GM21360 (cell line): Measurements from ENCODE around the gene ABCG1.

Experiments used
- ATAC-seq: cut with Tn5 transposase; IDR thresholded peaks from one replicate; pipeline ENCODE4 v1.9.1; 2021; ENCODE audit warnings: mild to moderate bottlenecking, moderate library complexity; ENCODE audit not compliant: unreplicated experiment

ABCG1 gene

DNA sequence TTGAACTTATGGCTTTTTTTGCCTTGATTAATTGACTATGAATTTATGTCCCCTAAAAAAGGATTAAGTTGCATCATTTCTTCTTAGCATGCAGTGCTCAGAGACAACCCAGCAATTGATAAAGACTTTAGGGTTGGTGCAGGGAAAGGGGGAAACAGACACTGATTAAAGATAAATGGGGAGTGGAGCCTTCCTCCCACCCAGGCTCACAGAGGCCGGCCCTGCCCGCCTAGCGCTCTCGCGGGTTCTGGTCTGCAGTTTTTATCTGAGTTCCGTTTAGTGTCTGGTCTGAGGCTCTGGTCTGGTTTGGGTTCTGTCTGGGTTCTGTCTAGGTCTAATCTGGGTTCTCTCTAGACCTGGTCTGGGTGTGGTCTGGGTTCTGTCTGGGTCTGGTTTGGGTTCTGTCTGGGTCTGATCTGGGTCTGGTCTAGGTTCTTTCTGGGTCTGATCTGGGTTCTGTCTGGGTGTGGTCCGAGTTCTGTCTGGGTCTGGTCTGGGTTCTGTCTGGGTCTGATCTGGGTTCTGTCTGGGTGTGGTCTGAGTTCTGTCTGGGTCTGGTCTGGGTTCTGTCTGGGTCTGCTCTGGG is 48.1 kb downstream of the ABCG1 start:
- no peak for ATAC-seq

GRCh38 chr21:42269386-42269785 is 50.4 kb downstream of the ABCG1 start:
- no peak for ATAC-seq

GRCh38 chr21:42271065-42271464 is 52.1 kb downstream of the ABCG1 start:
- no peak for ATAC-seq

- no peak for ATAC-seq
Measured at GRCh38 chr21:42272109-42272962, 53.4 kb downstream of the ABCG1 start.

DNA sequence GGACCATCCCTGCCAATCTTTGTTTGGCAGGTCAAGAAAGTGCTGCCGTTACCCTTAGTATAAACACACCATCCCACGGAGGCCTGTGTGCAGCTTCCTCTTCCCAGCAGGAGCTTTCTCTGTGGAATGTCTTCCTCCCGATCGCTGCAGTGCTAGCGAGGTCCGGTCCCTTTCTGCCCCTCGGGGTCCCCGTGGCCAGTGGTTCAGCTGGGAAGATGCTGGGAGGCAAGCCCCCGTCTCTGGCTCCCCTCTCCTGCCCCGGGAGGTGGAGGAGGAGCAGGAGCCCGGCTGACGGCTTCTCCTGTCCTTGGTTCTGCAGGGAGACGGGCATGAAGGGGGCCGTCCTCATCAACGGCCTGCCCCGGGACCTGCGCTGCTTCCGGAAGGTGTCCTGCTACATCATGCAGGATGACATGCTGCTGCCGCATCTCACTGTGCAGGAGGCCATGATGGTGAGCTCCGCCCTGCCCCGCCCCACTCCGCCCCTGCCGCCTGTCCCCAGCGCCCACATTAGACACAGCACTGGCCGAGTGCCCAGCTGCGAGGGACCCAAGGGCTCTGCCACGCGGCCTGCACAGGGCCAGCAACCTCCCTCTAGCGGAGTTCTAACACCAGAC is 54.2 kb downstream of the ABCG1 start:
- ATAC-seq: no peak

DNA sequence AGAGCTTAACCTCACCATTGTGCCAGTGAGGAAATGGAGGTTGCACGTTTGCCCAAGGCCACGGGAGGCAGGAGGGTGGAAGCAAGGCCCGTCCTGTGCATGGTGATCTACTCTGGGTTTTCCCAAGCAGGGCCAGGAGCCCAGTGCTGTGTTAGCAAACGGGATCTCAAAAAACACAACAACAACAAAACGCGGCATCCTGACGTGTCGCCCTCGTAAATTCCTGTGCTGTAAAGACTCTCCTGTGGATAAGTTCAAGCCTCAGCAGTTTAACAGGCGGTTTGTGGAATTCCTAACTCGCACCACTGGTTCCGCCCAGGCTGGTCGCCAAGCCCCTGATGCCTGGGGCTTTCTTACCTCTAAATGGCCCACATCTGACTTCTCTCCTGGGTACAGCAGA is 57.1 kb downstream of the ABCG1 start:
- no peak for ATAC-seq

GRCh38 chr21:42276526-42277154 is 57.7 kb downstream of the ABCG1 start:
- ATAC-seq: no peak

DNA sequence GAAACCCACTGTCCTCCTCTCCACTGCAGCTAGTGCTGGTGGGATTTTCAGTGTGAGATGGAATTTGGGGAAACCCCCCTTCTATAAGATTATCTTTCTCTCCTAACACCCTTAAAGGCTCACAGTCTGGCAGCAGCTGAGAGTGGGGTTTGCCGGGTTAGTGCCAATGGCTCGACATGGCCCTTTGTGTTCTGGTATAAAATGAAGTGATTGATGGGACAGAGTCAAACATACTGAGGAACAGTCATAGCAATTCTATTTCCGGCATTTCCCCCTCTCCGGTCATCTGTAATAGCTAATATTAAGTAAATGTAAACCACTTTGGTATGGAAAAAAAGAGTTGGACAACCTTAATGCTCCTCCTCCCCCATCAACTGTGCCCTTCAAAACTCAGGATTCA is 58.7 kb downstream of the ABCG1 start:
- ATAC-seq: no peak

DNA sequence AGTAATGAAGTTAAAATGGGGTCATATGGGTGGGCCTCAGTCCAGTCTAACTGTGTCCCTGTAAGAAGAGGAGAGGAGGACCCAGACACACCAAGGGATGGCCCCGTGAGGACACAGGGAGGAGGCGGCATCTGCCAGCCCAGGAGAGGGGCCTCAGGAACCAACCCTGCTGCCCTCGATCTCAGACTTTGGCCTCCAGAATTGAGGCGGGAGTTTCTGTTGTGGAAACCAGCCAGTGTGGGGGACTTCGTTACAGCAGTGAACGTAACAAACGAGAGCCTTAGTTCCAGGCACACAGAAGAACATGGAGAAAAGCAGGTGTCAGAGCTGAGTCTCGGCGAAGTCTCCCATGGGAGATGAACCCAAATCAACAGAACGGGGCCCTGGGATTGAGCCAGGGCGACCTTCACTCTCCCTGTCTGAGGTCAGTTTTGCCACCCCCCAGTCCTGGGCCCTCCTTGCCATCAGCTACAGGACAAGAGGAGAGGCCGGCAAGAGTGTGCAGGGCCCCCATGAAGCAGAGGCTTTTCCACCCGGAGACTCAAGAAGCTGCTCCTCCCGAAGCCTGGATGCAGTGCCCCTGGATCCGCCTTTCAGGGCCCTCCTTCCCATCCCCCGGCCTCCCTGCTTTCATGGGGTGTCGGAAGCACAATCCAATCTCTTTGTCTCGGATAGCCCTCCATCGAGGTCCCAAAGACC is 59.7 kb downstream of the ABCG1 start:
- no peak for ATAC-seq

DNA sequence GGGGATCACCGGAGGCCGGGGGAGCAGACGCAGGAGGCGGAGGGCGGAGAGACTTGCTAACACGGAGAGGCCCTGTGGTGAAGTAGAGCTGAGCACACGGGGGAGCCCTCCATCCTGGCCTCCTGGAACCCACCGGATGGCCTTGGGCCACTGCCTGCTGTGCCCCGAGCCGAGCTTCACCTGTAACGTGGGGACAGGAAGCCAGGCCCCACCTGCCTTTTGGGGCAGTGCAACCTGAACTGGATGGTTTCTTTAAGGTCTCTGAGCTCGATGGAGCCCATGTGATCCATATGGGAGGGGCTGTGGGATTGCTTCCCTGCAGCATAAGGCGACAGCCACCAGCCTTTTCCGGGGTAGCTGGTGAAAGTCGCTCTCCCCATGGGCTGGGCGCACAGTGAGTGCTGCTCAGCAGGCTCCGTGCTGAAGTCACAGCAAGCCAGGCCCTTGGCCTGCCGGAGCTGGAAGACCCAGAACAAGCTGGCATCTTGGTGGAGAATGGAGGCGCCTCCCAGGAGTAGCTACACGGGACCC is 60.5 kb downstream of the ABCG1 start:
- ATAC-seq: no peak

DNA sequence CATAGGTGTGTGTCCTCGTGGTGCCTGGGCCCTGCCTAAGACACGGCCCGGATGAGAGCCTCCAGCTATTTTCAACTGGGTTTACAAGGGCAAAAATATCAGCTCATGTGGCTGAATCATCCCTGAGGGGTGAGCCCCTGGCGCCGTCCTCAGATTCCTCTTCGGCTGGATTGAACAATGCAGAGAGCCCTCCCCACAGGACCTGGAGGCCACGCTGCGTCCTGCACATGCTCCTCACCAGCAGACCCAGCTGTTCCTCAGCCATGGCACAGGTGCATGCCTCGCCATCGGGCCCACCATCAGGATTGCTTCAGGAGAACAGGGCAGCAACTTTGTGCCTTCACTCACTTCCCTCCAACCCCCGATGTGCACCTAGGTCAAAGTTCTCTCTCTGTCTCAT is 60.9 kb downstream of the ABCG1 start:
- ATAC-seq: no peak

DNA sequence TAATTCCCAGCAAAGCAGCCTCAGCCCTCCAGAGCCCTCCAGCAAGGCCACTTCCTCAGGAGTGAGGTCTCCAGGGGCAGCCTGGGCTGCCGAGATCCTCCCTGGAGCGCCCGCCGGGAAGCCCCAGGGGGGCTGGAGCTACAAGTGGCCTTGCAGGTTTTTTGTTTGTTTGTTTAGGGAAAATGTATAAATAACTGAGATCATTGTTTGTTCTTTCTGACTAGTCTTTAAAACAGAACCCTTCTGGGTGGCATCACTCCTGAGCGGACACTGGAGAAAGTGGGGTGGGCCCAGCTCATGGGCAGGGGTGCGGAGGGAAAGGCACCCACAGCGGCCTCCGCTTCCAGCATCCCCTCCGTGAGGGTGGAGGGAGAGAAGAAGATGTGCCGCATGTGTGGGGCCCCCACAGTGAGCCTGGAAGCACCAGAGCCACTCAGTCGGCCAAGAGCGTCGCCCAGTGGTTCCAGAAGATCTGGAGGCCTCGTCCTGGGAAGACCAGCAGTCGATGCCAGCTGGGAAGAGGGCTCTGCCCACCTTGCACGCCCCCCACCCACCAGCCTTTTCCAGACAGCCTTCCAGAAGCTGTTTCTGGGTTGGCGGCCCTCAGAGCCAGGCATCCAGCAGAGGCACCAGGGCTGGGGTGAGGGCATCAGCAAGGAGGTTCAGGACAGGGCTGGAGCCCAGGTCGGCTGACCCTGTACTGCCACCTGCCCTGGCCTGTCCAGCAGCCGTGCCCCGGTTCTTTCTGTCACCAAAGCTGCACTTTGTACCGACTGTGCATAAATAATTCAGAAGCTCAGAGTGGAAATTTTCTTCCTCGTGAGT is 61.6 kb downstream of the ABCG1 start:
- no peak for ATAC-seq

DNA sequence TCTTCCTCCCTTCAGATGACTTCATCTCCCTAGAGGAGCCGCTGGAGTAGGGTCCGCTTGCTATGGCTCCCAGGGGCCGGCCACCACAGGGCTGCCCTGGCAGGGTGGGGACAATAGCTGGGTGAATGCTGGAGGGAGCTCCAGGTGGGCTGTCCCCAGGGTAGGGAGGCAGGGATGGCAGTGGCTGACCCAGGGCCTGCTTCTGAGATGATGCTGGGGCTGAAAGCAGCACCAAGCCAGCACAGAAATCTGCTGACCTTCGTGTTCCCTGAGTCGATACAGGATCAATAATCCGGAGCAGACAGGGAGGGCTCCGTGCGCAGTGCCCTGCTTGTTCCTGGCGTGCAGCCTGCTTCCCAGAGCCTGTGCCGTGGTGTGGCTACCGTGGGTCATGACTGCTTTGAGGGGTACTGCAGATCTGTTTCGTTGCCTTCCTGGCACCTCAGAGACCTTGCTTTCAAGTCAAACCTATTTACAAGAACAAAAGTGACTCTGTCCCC is 62.3 kb downstream of the ABCG1 start:
- no peak for ATAC-seq

DNA sequence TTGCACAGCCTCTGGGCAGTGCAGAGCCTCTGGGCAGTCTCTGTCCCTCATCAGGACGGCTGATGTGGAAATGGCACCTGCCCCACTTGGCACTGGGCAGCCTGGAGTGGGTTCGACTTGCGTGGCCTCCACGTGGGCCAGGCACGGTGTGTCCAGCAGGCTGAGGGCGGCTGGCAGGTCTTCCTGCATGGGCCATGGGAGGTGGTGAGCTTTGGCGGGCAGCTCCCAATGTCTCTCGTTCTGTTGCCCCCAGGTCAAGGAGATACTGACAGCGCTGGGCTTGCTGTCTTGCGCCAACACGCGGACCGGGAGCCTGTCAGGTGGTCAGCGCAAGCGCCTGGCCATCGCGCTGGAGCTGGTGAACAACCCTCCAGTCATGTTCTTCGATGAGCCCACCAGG is 63.1 kb downstream of the ABCG1 start:
- no peak for ATAC-seq

DNA sequence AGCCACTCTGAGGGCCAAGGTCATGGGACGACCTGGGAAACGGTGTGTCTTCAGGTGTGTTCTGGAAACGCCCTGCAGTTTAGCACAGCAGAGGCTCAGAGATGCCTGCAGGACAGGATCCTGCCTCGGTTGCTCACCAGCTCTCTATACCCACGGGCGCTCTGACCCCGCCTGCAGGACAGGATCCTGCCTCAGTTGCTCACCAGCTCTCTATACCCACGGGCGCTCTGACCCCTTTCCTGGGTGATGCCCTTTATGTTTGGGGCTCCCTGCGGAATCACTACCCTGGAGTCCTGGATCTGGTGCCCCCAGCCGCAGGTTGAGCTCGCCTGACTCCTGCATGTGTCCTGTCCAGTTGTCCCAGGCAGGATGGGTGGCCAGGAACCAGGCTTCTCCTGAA is 63.8 kb downstream of the ABCG1 start:
- no peak for ATAC-seq

DNA sequence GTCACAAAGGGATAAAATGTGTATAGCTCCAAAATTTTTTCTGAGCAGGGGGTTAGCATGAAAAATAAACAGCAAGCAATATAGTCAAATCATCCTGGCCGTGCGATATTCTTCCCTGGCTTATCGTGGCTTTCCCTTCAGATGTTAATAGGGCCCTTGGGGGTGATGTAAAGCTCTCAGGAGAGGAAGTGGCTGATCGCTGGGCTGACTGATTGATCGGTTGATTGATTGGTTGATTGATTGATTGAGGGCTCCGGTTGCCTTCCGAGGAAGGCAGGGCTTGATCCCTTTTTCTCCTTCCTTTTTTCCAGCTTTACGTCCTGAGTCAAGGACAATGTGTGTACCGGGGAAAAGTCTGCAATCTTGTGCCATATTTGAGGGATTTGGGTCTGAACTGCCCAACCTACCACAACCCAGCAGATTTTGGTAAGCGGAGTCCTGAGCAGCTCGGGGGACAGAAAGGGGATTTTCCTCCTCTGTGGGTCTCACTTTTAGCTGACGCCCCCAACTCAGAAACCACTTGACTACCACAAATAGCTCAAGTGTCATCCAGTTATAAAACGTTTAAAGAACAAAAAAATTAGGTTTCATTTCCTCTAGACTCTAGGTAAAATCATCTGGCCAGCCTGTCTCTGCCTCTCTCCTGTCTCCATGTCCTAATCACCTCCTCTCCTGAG is 66.8 kb downstream of the ABCG1 start:
- no peak for ATAC-seq

DNA sequence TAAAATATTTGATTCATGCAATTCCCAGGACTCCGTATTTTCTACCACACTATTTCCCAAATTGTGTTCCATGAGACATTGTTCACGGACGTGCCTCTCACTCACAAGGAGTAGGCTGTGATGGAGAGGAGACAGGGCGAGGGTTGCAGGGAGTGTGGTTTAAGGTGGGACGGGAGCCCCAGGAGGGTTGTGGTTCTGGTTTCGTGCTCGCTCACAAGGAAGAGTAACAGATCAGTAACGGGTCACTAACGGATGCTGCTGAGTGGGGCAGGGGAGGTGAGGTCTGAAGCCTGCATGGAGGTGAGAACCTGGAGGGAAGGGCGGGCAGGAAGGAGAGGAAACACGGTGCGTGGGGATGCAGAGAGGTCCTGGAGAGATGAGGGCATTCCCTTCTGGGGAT is 67.5 kb downstream of the ABCG1 start:
- ATAC-seq: no peak

- ATAC-seq: no peak
Measured at GRCh38 chr21:42287193-42288083, 68.5 kb downstream of the ABCG1 start.
